ENCODE measurements around the gene PSMC6. TPM values are rescaled to one million over a fixed set of nuclear protein-coding genes. Genes with fewer than 3 reads are reported as not detected.
"Not testable (repeated sequence)": the region's sequence is repeated elsewhere in the genome, so short reads cannot be mapped to it uniquely, and the experiment has no call there.

Gene PSMC6
- total and polyA plus RNA-seq, 11 donors = 74.3 to 141 (median 84.4) TPM

- 96% methylated on average over 4 of the region's 4 CpGs for WGBS, 4 donors
Observed at GRCh38 chr14:52723514-52724359, 16.7 kb downstream of the PSMC6 start.

GRCh38 chr14:52724360-52724644, 17.3 kb downstream of the PSMC6 start:
- no peak for ATAC-seq
- H3K36me3 ChIP-seq = peaks cover 2 to 100% (median 94%) of the 10 kb centered on the region in 9 donors
- DNase-seq = no peak
- peaks cover 0 to 8% (median 1%) of the 10 kb centered on the region in 12 donors for H3K4me1 ChIP-seq
- H3K4me3 ChIP-seq = no peak overlapping the region
- TF ChIP-seq CTCF (IDR thresholded peaks at IDR 0.05) = no peak
- no peak for TF ChIP-seq POLR2A (IDR thresholded peaks at IDR 0.05)
- H3K9me3 ChIP-seq = no peaks in the 10 kb centered on the region
- no peak overlapping the region for H3K27ac ChIP-seq
- intact Hi-C loops (cut with DNase I) = no loop called here
- no peaks in the 10 kb centered on the region for H3K27me3 ChIP-seq

More at GRCh38 chr14:52723514-52724359, 16.7 kb downstream of the PSMC6 start:
- TF ChIP-seq POLR2A (IDR thresholded peaks at IDR 0.05) (no peak), CTCF (IDR thresholded peaks at IDR 0.05) (no peak)
- ATAC-seq = no peak
- peaks cover 2 to 100% (median 98%) of the 10 kb centered on the region in 9 donors for H3K36me3 ChIP-seq
- H3K27ac ChIP-seq = no peak overlapping the region
- no peaks in the 10 kb centered on the region for H3K9me3 ChIP-seq
- intact Hi-C loops (cut with DNase I) = no loop called here
- H3K4me1 ChIP-seq = peaks cover 0 to 8% (median 0%) of the 10 kb centered on the region in 12 donors
- no peak for DNase-seq
- no peaks in the 10 kb centered on the region for H3K27me3 ChIP-seq
- no peak overlapping the region for H3K4me3 ChIP-seq

GRCh38 chr14:52727509-52727908, 20.5 kb downstream of the PSMC6 start:
- whole genome bisulfite sequencing, 4 donors = 95 to 98% (median 97%) methylated on average over 2 of the region's 2 CpGs
- H3K9me3 ChIP-seq; H3K4me3 ChIP-seq; H3K27ac ChIP-seq; DNase-seq; ATAC-seq; intact Hi-C loops (cut with DNase I); H3K27me3 ChIP-seq: not testable (repeated sequence)
- Histone ChIP-seq H3K36me3 (peaks cover 2 to 68% (median 62%) of the 10 kb centered on the region in 9 donors), H3K4me1 (peaks cover 0 to 17% (median 12%) of the 10 kb centered on the region in 12 donors)

GRCh38 chr14:52729035-52729434, 22.0 kb downstream of the PSMC6 start:
- not testable (repeated sequence) for ATAC-seq, H3K4me3 ChIP-seq, DNase-seq, H3K27me3 ChIP-seq, H3K9me3 ChIP-seq
- Histone ChIP-seq H3K27ac (peak overlapping the region in 9 of 12 donors; percentile 17 to 94 (median 70)), H3K36me3 (peaks cover 2 to 60% (median 47%) of the 10 kb centered on the region in 9 donors), H3K4me1 (peaks cover 0 to 17% (median 7%) of the 10 kb centered on the region in 12 donors)
- 91 to 95% (median 93%) methylated on average over 15 of the region's 15 CpGs for WGBS, 4 donors
- intact Hi-C loops (cut with DNase I) = loop anchor here in 2 of 10 donors (2.0 kb wide), 1 partner anchor 22 kb away; the partner anchor contains the start of gene PSMC6 (in 2 of the 2)

GRCh38 chr14:52729585-52729924, 22.6 kb downstream of the PSMC6 start:
- intact Hi-C loops (cut with DNase I) = loop anchor here in 2 of 10 donors (2.0 kb wide), 1 partner anchor 23 kb away; the partner anchor contains the start of gene PSMC6 (in 2 of the 2)
- peak overlapping the region in 11 of 12 donors; percentile 17 to 94 (median 70) for H3K27ac ChIP-seq
- peak overlapping the region in 11 of 12 donors; percentile 20 to 99 (median 95) for H3K4me3 ChIP-seq
- 1 to 5% (median 3%) methylated on average over 8 of the region's 8 CpGs for WGBS, 4 donors
- DNase-seq (no peak), ATAC-seq (no peak)
- peaks cover 0 to 17% (median 7%) of the 10 kb centered on the region in 12 donors for H3K4me1 ChIP-seq
- H3K36me3 ChIP-seq = peaks cover 0 to 55% (median 42%) of the 10 kb centered on the region in 9 donors
- H3K27me3 ChIP-seq = no peaks in the 10 kb centered on the region
- no peak for TF ChIP-seq POLR2A (IDR thresholded peaks at IDR 0.05)
- TF ChIP-seq CTCF (IDR thresholded peaks at IDR 0.05) = no peak
- H3K9me3 ChIP-seq = no peaks in the 10 kb centered on the region

All from heart left ventricle (tissue), 16 donors.